Measurements from ENCODE around the gene CCR3.

DNA sequence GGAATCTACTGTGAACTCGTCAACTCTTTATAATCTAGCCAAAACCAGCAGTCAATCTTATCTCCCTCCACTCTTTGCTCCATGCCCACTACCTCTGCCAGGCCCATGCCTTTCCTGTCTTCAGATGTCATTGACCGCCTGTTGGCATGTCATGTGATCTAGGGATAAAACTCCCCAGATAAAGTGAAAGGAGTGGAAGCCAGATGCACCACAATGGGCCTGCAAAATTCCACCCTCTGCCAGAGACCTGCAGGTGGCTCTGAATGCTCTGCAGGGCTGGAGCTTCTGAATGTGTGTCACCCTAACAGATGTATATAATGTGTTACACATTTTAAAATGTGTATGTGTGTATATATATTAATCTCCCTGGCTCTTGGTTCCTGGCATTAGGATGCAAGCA lies 2.3 kb upstream of the CCR3 start:
- TF ChIP-seq, protein P1, sequence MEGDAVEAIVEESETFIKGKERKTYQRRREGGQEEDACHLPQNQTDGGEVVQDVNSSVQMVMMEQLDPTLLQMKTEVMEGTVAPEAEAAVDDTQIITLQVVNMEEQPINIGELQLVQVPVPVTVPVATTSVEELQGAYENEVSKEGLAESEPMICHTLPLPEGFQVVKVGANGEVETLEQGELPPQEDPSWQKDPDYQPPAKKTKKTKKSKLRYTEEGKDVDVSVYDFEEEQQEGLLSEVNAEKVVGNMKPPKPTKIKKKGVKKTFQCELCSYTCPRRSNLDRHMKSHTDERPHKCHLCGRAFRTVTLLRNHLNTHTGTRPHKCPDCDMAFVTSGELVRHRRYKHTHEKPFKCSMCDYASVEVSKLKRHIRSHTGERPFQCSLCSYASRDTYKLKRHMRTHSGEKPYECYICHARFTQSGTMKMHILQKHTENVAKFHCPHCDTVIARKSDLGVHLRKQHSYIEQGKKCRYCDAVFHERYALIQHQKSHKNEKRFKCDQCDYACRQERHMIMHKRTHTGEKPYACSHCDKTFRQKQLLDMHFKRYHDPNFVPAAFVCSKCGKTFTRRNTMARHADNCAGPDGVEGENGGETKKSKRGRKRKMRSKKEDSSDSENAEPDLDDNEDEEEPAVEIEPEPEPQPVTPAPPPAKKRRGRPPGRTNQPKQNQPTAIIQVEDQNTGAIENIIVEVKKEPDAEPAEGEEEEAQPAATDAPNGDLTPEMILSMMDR (IDR thresholded peaks at IDR 0.05) = no peak
- TF ChIP-seq POLR2AphosphoS5 (IDR thresholded peaks at IDR 0.05) (no peak), EP300 (IDR thresholded peaks at IDR 0.05) (no peak), POLR2A (IDR thresholded peaks at IDR 0.05) (no peak)

Measured in sigmoid colon (tissue), 4 donors.